Measurements from ENCODE around the gene SPHK2.
"Not testable (repeated sequence)": the region's sequence is repeated elsewhere in the genome, so short reads cannot be mapped to it uniquely, and the experiment has no call there.

SPHK2 gene

GRCh38 chr19:48618916-48619691, at the start of gene SPHK2, which contains the start of gene RPL18:
Gene SPHK2 (plus strand): TSS chr19:48619506. CDS start chr19:48620515, 1,009 bp downstream.
Gene RPL18 (minus strand): TSS chr19:48619178. CDS start chr19:48619143, 35 bp downstream.
- DNase-seq (ENCODE audit: low spot score), result peak; percentile 97

DNA sequence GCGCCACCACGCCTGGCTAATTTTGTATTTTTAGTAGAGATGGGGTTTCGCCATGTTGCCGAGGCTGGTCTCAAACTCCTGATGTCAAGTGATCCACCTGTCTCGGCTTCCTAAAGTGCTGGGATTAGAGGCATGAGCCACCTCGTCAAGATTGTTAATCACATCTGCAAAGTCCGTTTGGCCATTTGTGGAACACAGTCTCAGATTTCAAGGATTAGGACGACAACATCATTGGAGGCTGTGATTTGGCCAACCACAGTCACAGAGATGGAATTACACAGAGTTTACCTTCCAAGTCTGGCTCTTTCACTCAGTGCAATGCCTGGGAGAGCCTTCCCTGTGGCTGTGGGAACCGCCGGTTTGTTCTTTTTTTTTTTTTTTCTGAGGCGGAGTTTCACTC, 49.5 kb upstream of the SPHK2 start:
- DNase-seq (ENCODE audit: low spot score), result no peak

DNA sequence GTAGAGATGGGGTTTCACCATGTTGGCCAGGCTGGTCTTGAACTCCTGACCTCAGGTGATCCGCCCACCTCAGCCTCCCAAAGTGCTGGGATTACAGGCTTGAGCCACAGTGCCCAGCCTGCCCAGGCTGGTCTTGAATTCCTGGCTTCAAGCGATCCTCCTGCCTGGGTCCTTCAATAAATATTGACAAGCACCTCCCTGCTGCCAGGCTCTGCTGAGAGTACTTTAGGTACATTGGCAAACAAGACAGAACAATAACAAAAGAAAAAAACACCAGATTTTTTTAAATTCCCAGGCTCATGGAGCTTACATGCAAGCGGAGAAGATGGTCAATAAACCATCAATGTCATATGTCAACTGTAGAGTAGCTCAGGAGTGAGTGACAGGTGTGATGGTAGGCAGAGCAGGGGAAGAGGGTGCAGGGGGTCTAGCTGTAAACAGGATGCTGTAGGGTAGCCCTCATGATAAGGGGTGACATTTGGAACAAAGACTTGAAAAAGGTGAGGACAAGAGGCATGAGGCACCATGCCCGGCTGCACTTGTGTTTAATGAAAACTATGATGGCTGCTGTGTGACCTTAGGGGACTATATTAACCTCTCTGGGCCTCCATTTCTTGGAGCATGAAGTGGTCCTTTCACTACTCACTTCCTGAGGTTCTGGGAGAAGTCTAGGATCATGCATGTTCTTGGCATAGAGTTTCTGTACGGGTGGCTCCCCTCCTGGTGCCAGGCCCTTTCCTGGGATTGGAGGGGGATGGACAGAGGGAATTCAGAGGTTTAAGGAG, 47.7 kb upstream of the SPHK2 start:
- DNase-seq (ENCODE audit: low spot score), result no peak

DNA sequence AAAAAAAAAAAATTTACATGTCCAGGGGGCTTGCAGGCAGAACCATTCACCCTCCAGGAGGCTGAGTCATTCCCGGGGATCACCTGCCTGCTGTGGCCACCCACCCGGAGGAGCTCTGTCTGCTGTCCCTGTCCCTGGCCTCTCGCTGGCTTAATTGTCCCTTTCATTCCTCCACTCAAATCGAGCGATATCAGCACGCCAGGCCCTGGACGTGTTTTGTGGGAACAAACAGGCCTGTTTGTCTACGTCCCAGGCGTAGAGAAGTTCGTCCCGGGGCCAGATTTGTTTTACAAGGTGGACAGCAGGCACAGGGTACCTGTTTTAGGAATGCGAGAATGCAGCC, 46.2 kb upstream of the SPHK2 start:
- DNase-seq (ENCODE audit: low spot score), result no peak

GRCh38 chr19:48575931-48576622, 43.2 kb upstream of the SPHK2 start:
- no peak for DNase-seq (ENCODE audit: low spot score)

DNA sequence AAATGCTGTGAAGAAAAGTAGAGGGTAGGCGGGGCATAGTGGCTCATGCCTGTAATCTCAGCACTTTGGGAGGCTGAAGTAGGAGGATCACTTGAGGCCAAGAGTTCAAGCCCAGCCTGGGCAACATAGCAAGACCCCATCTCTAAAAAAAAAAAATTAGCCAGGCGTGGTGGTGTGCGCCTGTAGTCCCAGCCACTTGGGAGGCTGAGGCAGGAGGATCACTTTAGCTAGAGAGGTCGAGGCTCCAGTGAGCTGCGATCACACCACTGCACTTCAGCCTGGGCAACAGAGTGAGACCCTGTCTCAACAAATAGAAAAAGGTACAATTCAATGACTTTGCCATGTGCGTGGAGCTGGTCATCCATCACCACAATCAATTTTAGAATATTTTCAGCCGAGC, 41.4 kb upstream of the SPHK2 start:
- DNase-seq (ENCODE audit: low spot score), result not testable (repeated sequence)

DNA sequence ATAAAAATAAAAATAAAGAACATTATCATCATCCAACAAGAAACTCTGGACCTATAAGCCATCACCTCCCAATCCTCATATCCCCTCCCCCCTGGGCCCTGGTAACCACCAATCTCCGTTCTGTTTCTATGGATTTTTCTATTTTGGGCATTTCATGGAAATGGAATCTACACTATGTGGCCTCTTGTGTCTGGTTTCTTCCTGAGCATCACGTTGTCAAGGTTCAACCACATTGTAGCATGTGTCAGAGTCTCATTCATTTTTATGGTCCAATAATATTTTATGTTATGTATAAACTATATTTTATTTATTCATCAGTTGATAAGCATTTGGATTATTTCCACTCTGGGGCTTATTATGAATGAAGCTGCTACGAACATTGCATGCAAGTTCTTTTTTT, 40.4 kb upstream of the SPHK2 start:
- DNase-seq (ENCODE audit: low spot score), result no peak

- DNase-seq (ENCODE audit: low spot score), result no peak
Observed at GRCh38 chr19:48582168-48582567, 37.1 kb upstream of the SPHK2 start.

DNA sequence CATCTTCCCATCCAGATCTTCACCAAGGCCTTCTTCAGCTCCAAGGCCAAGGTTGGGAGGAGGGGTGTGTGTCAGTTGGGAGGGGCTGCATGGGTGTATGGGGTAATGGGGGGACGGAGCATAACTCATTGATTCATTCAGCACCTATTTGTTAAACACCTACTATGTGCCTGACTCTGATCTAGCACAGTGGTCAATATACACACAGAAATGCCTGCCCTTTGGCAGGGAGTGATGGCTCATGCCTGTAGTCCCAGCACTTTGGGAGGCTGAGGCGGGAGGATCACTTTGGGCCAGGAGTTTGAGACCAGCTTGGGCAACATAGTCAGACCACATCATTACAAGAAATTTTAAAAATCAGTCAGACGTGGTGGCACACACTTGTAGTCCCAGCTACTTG, 31.9 kb upstream of the SPHK2 start:
- DNase-seq (ENCODE audit: low spot score), result no peak

DNA sequence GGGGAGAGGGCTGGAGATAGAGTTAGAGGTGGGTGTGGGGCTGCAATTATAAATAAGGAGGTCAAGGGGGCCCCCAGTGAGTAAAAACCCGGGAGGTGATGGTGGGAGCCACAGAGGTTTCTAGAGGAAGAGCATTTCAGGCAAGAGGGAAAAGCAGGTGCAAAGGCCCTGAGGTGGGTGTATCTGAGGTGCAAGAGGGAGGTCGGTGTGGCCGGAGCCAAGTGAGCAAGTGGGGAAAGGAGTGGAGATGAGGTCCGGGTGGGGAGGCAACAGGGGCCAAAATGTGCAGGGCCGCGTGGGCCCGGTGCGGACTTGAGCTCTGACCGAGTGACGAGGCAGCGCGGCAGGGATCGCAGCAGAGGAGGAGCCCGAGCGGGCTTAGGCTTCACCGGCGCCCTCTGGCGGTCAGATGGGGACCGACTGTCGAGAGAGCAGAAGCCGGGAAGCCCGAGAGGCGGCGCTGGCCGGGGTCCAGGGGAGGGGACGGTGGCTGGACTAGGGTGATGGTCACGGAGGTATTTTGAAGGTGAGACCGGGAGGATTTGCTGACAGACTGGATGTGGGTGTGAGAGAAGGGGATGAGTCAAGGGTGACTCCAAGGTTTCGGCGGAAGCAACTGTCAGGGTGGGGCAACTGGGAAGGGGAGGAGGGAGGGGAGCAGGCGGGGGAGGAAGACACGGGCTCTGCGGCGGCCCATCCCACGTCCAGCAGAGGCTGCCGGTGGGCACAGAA, 30.5 kb upstream of the SPHK2 start:
- peak; percentile 87 for DNase-seq (ENCODE audit: low spot score)

- no peak for DNase-seq (ENCODE audit: low spot score)
Observed at GRCh38 chr19:48591021-48591420, 28.3 kb upstream of the SPHK2 start.

DNA sequence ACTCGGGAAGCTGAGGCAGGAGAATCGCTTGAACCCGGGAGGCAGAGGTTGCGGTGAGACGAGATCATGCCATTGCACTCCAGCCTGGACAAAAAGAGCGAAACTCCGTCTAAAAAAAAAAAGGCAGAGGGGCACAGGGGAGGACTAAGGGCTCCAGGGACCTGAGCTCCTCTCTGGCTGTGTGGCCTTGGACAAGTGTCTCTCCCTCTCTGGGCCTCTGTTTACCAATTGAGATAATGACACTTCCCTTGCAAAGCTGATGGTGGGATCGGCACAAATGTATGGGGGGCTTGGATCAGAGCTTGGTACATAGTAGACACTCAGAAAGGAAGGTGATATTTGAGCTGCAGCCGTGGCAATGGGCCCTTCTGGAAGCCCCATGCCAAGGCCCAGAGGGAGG, 24.1 kb upstream of the SPHK2 start:
- no peak for DNase-seq (ENCODE audit: low spot score)

- DNase-seq (ENCODE audit: low spot score), result no peak
Observed at GRCh38 chr19:48595833-48596232, 23.5 kb upstream of the SPHK2 start.

DNA sequence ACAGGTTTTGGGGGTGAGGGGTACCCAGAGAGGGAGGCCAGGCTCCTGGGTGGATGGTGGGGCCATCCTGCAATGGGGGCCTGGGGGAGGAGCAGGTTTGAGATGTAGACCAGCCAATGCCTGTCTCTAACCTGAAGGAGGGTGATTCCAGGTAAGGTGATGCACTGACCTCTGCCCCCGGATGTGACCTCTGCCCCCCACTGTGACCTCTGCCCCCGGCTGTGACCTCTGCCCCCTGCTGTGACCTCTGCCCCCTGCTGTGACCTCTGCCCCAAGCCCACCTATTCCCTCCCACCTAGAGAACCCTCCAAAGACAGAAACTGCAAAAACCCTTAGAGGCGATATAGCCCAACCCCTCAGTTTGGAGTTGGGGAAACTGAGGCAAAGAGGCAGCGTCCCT, 23.1 kb upstream of the SPHK2 start:
- DNase-seq (ENCODE audit: low spot score), result no peak

GRCh38 chr19:48596679-48597465, 22.4 kb upstream of the SPHK2 start:
- DNase-seq (ENCODE audit: low spot score), result no peak

DNA sequence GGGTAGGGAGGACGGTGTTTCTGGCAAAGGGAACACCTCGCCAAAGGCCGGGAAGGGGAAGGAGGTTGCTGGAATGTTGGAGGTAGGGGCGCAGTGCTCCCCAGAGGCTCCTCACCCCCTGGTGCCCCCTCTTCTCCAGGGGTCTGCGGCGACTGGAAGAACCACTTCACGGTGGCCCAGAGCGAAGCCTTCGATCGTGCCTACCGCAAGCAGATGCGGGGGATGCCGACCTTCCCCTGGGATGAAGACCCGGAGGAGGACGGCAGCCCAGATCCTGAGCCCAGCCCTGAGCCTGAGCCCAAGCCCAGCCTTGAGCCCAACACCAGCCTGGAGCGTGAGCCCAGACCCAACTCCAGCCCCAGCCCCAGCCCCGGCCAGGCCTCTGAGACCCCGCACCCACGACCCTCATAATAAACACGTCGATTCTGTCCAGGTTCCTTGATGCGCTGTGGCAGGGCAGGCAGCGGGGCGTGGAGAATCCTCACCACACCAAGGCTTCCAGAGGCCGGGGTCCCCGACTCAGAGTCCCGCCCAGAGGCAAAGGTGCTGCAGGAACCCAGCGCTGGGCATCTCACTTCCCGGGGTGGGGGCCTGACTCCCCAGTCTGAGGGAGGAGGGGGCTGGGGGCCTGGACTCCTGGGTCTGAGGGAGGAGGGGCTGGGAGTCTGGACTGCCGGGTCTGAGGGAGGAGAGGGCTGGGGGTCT, 20.2 kb upstream of the SPHK2 start:
- DNase-seq (ENCODE audit: low spot score), result no peak

DNA sequence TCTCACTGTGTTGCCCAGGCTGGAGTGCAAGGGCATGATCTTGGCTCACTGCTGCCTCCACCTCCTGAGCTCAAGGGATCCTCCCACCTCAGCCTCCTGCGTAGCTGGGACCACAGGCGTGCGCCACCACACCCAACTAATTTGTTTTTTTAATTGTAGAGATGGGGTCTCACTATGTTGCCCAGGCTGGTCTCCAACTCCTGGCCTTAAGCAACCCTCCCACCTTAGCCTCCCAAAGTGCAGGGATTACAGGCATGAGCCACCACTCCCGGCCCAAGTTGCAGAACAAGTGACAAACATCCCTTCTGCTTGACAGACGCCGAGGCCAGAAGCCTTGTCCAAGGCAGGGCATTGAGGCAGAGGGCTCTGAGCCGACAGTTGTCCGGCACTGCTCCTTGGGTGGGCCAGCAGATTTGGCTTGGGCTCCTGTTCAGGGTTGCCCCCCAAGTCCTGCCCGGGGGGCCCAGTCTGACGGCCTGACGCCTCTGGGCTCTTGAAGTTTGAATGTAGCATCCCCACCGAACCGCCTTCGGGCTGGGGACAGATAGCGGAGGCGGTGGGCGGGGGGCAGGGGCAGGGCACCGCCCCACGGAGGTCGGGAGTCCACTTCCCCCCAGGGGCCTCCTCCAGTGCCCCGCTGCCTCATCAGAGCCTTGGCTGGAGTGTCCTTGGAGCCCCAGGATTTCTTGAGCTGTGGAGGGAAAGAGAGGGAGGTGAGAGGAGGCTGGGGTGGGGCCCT, 18.5 kb upstream of the SPHK2 start:
- no peak for DNase-seq (ENCODE audit: low spot score)

- DNase-seq (ENCODE audit: low spot score), result no peak
Observed at GRCh38 chr19:48603001-48603400, 16.3 kb upstream of the SPHK2 start.

DNA sequence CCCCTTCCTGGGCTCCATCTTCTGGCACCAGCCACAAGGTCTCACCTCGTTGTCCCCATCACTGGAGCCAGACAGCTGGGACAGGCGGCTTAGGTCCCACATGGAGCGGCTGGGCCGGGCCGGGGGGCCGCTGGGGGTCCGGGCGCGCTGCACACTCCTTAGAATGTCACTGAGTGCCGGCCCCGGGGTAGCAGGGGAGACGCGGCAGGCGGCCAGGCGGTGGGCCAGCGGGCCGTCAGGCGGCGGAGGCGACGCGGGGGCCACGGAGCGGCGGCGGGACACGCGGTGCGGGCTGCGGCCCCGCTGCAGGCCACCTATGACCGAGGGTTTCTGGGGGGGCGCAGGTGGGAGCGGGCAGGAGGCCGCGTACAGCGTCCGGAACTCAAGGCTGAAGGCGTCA, 15.9 kb upstream of the SPHK2 start:
- no peak for DNase-seq (ENCODE audit: low spot score)

DNA sequence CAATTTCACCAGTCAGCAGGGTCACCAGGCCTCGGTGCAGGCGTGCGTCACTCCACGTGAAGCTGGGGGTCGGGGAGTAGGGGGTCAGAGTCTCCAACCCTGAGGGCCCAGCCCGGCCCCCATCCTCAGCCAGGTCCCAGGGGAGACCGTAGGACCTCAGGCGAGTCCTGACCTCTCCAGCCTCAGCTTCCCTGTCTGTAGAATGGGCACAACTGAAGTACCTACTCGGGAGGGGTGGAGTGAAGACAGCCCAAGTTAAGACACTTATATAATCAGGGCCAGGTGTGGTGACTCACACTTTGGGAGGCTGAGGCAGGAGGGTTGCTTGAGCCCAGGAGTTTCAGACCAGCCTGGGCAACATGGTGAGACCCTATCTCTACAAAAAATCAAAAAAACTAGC, 15.5 kb upstream of the SPHK2 start:
- no peak for DNase-seq (ENCODE audit: low spot score)
